Measurements from ENCODE around the gene PNLIPRP2.

PNLIPRP2 gene

GRCh38 chr10:116683821-116684220 is 63.1 kb downstream of the PNLIPRP2 start:
- no peak for DNase-seq (ENCODE audit: low read depth)

- DNase-seq (ENCODE audit: low read depth): no peak
Observed at GRCh38 chr10:116684781-116685180, 64.0 kb downstream of the PNLIPRP2 start.

GRCh38 chr10:116685807-116686206 is 65.1 kb downstream of the PNLIPRP2 start:
- DNase-seq (ENCODE audit: low read depth): no peak

GRCh38 chr10:116686632-116687031 is 65.9 kb downstream of the PNLIPRP2 start:
- DNase-seq (ENCODE audit: low read depth): no peak

GRCh38 chr10:116687633-116688032 is 66.9 kb downstream of the PNLIPRP2 start:
- DNase-seq (ENCODE audit: low read depth): no peak

GRCh38 chr10:116688241-116688711 is 67.5 kb downstream of the PNLIPRP2 start:
- DNase-seq (ENCODE audit: low read depth): no peak

- DNase-seq (ENCODE audit: low read depth): no peak
Observed at GRCh38 chr10:116688741-116689495, 68.2 kb downstream of the PNLIPRP2 start.

- no peak for DNase-seq (ENCODE audit: low read depth)
Observed at GRCh38 chr10:116689744-116690143, 69.0 kb downstream of the PNLIPRP2 start.

GRCh38 chr10:116690356-116691322 is 69.9 kb downstream of the PNLIPRP2 start:
- DNase-seq (ENCODE audit: low read depth): no peak

- no peak for DNase-seq (ENCODE audit: low read depth)
Observed at GRCh38 chr10:116691635-116692034, 70.9 kb downstream of the PNLIPRP2 start.

GRCh38 chr10:116692225-116692624 is 71.5 kb downstream of the PNLIPRP2 start:
- DNase-seq (ENCODE audit: low read depth): no peak

GRCh38 chr10:116694243-116694926 is 73.6 kb downstream of the PNLIPRP2 start:
- no peak for DNase-seq (ENCODE audit: low read depth)

Measured in stimulated activated CD8-positive, alpha-beta memory T cell treated with anti-CD3 and anti-CD28 coated beads, Interleukin-12 subunit alpha, Interleukin-12 subunit beta, amount 100 ng/mL, for 4 hours (primary cell).